ENCODE results near the gene SLC32A1.

SLC32A1 gene

GRCh38 chr20:38757145-38757775 lies 33.0 kb downstream of the SLC32A1 start:
- H3K4me3 ChIP-seq (ENCODE audit: low read depth, low read length) = no peak overlapping the region
- no peak for TF ChIP-seq CTCF (IDR thresholded peaks at IDR 0.05; ENCODE audit: low read depth, low read length)
- no peak for DNase-seq (ENCODE audit: low read depth, low spot score)
- in situ Hi-C loops (cut with HindIII; ENCODE audit: low sequenced_read_pairs) = no loop called here

DNA sequence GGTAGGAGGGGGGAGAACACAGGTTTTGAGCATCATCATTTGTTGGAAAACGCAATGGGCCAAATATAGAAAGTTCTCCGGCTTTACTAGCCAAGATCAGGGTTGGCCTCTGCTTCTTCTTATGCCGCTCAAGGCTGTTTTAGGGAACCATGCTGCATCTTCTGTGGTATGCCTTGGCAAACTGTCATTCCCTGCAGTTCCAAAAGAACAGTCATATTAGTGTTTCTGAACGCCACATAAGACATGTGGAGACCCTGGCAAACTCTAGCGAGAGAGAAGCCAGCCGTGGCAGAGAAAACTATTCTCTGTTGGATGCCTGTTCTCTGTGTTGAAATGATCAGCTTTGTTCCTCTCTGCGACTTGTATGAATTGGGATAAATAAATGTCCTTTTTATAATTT lies 34.8 kb downstream of the SLC32A1 start:
- in situ Hi-C loops (cut with HindIII; ENCODE audit: low sequenced_read_pairs) = no loop called here
- no peak for DNase-seq (ENCODE audit: low read depth, low spot score)
- no peak overlapping the region for H3K4me3 ChIP-seq (ENCODE audit: low read depth, low read length)
- TF ChIP-seq CTCF (IDR thresholded peaks at IDR 0.05; ENCODE audit: low read depth, low read length) = no peak

DNA sequence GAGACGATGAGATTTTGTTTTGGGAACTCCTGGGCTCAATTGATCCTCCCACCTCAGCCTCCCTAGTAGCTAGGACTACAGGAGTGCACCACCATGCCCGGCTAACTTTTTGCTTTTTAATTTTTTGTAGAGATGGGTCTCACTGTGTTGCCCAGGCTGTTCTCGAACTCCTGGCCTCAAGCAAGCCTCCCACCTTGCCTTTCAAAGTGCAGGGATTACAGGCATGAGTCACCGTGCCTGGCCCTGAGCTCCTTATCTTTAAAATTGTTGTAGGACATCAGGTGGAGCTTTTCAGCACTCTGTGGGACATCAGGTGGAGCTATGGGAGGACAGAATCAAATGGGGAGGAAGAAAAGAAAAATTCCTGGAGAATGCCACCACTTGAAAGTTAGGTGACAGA lies 36.7 kb downstream of the SLC32A1 start:
- H3K4me3 ChIP-seq (ENCODE audit: low read depth, low read length) = no peak overlapping the region
- no peak for TF ChIP-seq CTCF (IDR thresholded peaks at IDR 0.05; ENCODE audit: low read depth, low read length)
- in situ Hi-C loops (cut with HindIII; ENCODE audit: low sequenced_read_pairs) = no loop called here
- no peak for DNase-seq (ENCODE audit: low read depth, low spot score)

- no peak for TF ChIP-seq CTCF (IDR thresholded peaks at IDR 0.05; ENCODE audit: low read depth, low read length)
- no peak overlapping the region for H3K4me3 ChIP-seq (ENCODE audit: low read depth, low read length)
- no peak for DNase-seq (ENCODE audit: low read depth, low spot score)
- in situ Hi-C loops (cut with HindIII; ENCODE audit: low sequenced_read_pairs) = no loop called here
These were observed 37.9 kb downstream of the SLC32A1 start for GRCh38 chr20:38762174-38762573.

DNA sequence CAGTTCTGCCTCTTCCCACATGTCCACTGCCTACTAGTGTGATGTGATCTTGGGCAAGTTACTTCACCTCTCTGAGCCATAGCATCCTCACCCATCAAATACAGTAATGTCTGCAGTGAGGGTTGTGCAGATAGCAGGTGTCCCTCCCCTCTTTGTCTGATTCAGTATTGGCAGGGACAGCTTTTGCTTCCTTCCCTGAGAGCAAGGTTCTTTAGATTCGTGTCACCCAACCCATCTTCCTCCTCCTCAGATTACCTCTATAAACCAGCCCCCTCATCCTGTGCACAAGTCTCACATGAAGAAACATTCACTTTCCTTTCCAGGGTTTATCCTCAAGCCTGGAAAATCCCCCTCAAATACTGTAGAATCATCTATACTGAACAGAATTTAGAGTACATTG lies 39.3 kb downstream of the SLC32A1 start:
- no peak for TF ChIP-seq CTCF (IDR thresholded peaks at IDR 0.05; ENCODE audit: low read depth, low read length)
- DNase-seq (ENCODE audit: low read depth, low spot score) = no peak
- H3K4me3 ChIP-seq (ENCODE audit: low read depth, low read length) = no peak overlapping the region
- in situ Hi-C loops (cut with HindIII; ENCODE audit: low sequenced_read_pairs) = no loop called here

GRCh38 chr20:38764567-38765318 lies 40.5 kb downstream of the SLC32A1 start:
- in situ Hi-C loops (cut with HindIII; ENCODE audit: low sequenced_read_pairs) = no loop called here
- H3K4me3 ChIP-seq (ENCODE audit: low read depth, low read length) = no peak overlapping the region
- no peak for TF ChIP-seq CTCF (IDR thresholded peaks at IDR 0.05; ENCODE audit: low read depth, low read length)
- peak; percentile 81 for DNase-seq (ENCODE audit: low read depth, low spot score)

Measured in astrocyte of the spinal cord (primary cell).